GM19023 (cell line): ENCODE measurements around the gene EIPR1.

Experiments
- ATAC-seq: cut with Tn5 transposase; IDR thresholded peaks from one replicate; pipeline ENCODE4 v1.9.1; 2021; ENCODE audit warnings: mild to moderate bottlenecking, moderate library complexity; ENCODE audit not compliant: unreplicated experiment

Gene EIPR1

GRCh38 chr2:3277748-3278520 is 99.7 kb downstream of the EIPR1 start:
- no peak for ATAC-seq

GRCh38 chr2:3277050-3277747 is 100.4 kb downstream of the EIPR1 start:
- no peak for ATAC-seq

GRCh38 chr2:3272761-3273160 is 104.9 kb downstream of the EIPR1 start:
- no peak for ATAC-seq

- ATAC-seq: no peak
Observed at GRCh38 chr2:3270095-3270478, 107.5 kb downstream of the EIPR1 start.

- ATAC-seq: no peak
Observed at GRCh38 chr2:3269425-3270094, 108.1 kb downstream of the EIPR1 start.

- ATAC-seq: no peak
Observed at GRCh38 chr2:3268705-3269029, 109.0 kb downstream of the EIPR1 start.

GRCh38 chr2:3267869-3268704 is 109.5 kb downstream of the EIPR1 start:
- ATAC-seq: no peak

- no peak for ATAC-seq
Observed at GRCh38 chr2:3266925-3267867, 110.4 kb downstream of the EIPR1 start.

GRCh38 chr2:3265981-3266924 is 111.4 kb downstream of the EIPR1 start:
- no peak for ATAC-seq

GRCh38 chr2:3265471-3265870 is 112.1 kb downstream of the EIPR1 start:
- no peak for ATAC-seq

- no peak for ATAC-seq
Observed at GRCh38 chr2:3264010-3264744, 113.4 kb downstream of the EIPR1 start.

GRCh38 chr2:3263487-3263886 is 114.1 kb downstream of the EIPR1 start:
- ATAC-seq: no peak

GRCh38 chr2:3262437-3263388 is 114.9 kb downstream of the EIPR1 start:
- ATAC-seq: no peak

- no peak for ATAC-seq
Observed at GRCh38 chr2:3261511-3261910, 116.1 kb downstream of the EIPR1 start.

GRCh38 chr2:3260959-3261358 is 116.7 kb downstream of the EIPR1 start:
- ATAC-seq: no peak

- no peak for ATAC-seq
Observed at GRCh38 chr2:3257826-3258225, 119.8 kb downstream of the EIPR1 start.

GRCh38 chr2:3257166-3257565 is 120.5 kb downstream of the EIPR1 start:
- no peak for ATAC-seq
